Progenitor cell of endocrine pancreas (in vitro differentiated cells): ENCODE measurements around the gene CELA3B. TPM values are rescaled to one million over a fixed set of nuclear protein-coding genes. Genes with fewer than 3 reads are reported as not detected.

Experiments used
- DNase-seq: peaks from one replicate; pipeline ENCODE4 v3.0.0; 2021; ENCODE audit warnings: low spot score; ENCODE audit not compliant: unreplicated experiment
- H3K27ac Mint-ChIP-seq: 2 replicates; pipeline ENCODE4 v1.8.0; 2021; ENCODE audit warnings: mild to moderate bottlenecking, moderate library complexity, mixed read lengths
- H3K27me3 Mint-ChIP-seq: 2 replicates; pipeline ENCODE4 v1.8.0; 2021; ENCODE audit warnings: mixed read lengths
- H3K36me3 Mint-ChIP-seq: 2 replicates; pipeline ENCODE4 v1.8.0; 2022; ENCODE audit warnings: mixed read lengths; ENCODE audit not compliant: insufficient read depth
- H3K4me1 Mint-ChIP-seq: 2 replicates; pipeline ENCODE4 v1.8.0; 2021; ENCODE audit warnings: low read depth, mixed read lengths
- H3K4me3 Mint-ChIP-seq: 2 replicates; pipeline ENCODE4 v1.8.0; 2021; ENCODE audit warnings: low read depth, mild to moderate bottlenecking, moderate library complexity, mixed read lengths
- H3K9me3 Mint-ChIP-seq: 2 replicates; pipeline ENCODE4 v1.8.0; 2021; ENCODE audit warnings: low read depth, mixed read lengths
- total RNA-seq: library from RNA; stranded (reverse); gene quantifications from 2 replicates; pipeline ENCODE4 v1.2.1, GENCODE V29; 2021
- TF ChIP-seq, protein P1 (sequence below): fragments of 200-600 bp; sonication (generic); IDR thresholded peaks from one replicate; pipeline ENCODE4 v1.5.0; 2021; ENCODE audit warnings: antibody characterized with exemption, mild to moderate bottlenecking; ENCODE audit not compliant: unreplicated experiment

CELA3B gene
- total RNA-seq, 1 donor from 2014 or later, result not detected

DNA sequence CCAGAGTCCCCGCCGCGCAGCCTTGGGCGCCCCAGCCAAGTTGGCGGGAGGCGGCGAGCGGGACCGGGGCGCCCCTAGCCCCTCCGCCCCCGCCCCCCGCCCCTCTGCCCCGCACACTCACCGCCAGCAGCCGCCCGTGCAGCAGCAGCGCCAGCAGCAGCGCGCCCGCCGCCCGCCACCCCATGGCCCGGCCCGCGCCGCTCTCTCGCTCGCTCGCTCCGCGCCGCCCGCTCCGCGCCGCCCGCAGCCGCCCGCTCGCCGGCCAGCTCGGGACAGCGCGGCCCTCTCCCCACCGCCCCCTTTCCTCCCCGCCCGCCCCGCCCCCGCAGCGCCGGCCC, 39.8 kb upstream of the CELA3B start, which contains the start of gene HSPG2:
Gene HSPG2, minus strand, starts transcription at position 277 of the 338 bp plus-strand sequence. Its CDS starts 93 bp downstream, at position 184.
- no peaks in the 10 kb centered on the region for H3K9me3 Mint-ChIP-seq
- H3K27ac Mint-ChIP-seq, result peak within 1 kb of the TSS; percentile 90
- TF ChIP-seq, protein P1, sequence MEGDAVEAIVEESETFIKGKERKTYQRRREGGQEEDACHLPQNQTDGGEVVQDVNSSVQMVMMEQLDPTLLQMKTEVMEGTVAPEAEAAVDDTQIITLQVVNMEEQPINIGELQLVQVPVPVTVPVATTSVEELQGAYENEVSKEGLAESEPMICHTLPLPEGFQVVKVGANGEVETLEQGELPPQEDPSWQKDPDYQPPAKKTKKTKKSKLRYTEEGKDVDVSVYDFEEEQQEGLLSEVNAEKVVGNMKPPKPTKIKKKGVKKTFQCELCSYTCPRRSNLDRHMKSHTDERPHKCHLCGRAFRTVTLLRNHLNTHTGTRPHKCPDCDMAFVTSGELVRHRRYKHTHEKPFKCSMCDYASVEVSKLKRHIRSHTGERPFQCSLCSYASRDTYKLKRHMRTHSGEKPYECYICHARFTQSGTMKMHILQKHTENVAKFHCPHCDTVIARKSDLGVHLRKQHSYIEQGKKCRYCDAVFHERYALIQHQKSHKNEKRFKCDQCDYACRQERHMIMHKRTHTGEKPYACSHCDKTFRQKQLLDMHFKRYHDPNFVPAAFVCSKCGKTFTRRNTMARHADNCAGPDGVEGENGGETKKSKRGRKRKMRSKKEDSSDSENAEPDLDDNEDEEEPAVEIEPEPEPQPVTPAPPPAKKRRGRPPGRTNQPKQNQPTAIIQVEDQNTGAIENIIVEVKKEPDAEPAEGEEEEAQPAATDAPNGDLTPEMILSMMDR, result no peak
- H3K36me3 Mint-ChIP-seq, result peaks cover 5% of the 10 kb centered on the region
- H3K4me1 Mint-ChIP-seq, result peaks cover 56% of the 10 kb centered on the region
- peak within 1 kb of the TSS; percentile 88 for H3K4me3 Mint-ChIP-seq
- no peak for DNase-seq
- H3K27me3 Mint-ChIP-seq, result no peaks in the 10 kb centered on the region

DNA sequence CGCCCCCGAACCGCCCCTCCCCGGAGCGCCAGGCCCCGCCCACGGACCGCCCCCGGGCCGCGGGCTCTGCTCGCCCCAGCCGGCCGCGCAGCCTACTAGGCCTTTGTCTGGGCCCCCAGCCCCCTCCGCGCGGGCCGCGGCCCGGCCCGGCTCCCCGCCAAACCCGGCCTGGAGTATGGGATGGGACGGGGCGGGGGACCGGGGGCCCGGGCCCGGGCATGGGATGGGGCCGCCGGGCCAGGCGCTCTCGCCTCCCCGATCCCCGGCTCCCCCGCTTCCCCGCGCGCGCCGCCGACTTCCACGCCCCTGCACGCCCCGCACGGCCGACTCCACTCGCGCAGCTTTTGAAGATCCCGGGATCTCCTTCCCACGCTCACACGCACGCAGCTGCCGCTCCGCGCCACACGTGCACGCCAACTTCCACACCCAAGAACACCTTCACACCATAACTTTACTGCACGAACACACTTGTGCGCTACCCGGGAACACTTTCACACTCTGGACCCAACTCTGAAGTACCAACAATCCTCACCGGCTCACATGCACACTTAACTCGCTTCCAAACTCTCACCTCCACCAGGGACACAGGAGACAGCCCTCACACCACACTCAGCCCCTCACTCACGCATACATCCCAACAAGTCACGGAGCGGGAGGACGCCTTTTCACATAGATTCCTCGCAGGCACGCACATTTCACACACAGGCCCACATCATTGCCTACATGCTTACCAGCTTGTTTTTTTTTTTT, 39.3 kb upstream of the CELA3B start:
- Mint-ChIP-seq H3K4me3 (peak overlapping the region; percentile 75), H3K36me3 (peaks cover 2% of the 10 kb centered on the region), H3K9me3 (no peaks in the 10 kb centered on the region), H3K27ac (peak overlapping the region; percentile 88), H3K4me1 (peaks cover 55% of the 10 kb centered on the region), H3K27me3 (no peaks in the 10 kb centered on the region)
- peak; percentile 75 for DNase-seq
- TF ChIP-seq, protein P1, result no peak

DNA sequence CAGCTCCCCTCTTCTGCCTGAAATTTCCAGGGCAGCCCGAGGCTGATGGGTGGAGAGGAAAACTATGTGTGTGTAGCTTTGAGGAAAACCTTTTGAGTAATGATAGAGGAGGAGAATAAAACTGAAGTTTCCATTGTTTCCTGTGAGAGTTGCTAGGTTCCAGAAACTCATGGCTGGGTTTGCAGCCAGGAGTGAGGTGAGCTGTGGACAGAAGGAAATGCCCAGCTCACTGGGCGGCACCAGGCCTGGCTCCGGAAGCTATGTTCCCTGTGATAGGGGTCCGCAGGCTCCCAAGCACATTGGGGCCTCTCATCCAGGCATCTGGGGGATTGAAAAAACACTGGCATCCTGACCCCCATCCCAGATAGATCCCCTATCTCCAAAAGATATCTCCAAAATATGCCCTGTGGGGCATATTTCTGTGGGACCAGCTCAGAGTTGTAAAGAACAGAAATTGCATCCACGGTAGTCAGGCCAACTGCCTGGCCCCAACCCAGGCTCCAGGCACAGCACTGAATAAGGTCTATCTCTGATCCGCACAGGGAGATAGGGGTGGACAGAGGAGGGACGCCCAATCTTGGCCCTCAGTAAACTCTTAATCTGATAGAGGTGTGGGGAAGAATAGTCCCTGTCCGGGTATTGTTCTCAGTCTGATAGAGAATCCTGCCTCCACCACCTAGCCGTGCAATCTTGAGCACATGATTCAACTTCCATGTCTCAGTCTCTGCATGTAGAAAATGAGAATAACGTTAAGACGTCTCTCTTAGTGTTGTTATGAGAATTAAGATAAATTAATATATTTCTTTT, 37.9 kb upstream of the CELA3B start:
- Mint-ChIP-seq H3K4me1 (peaks cover 48% of the 10 kb centered on the region), H3K27ac (peak overlapping the region; percentile 78), H3K4me3 (peak overlapping the region; percentile 75)

DNA sequence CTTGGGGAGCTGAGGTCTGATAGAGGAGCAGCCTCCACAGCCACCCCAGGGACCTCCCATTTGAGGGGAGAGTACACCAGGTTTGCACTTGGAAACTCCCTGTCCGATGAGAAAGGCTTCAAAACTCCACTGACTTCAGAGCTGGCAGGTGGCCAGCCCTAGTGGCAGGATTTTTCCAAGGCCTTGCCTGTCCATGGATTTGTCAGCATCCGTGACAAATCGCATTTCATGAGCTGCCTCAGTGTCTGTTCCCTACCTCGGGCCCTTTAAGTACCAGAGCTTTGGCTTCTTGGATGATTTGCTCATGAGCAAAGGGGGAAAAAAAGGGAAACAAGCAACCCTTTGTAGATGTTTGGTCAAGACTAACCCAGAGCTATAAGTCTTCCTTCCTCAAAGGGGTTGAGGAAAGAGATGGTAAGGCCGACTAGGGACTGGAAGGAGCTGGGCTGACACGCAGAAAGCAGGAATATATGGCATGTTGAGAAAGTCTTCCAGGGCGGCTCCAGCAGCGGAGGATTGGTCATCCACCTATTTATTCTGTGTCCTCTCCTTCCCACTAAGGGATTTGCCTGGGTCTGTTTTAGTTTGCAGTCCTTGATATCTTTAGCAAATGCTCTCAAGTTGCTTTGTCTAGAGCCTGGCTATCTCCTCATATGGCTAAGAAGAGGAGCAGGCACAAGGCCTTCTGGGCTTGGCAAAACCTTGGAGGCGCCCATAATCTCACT, 37.0 kb upstream of the CELA3B start:
- no peaks in the 10 kb centered on the region for H3K36me3 Mint-ChIP-seq
- H3K9me3 Mint-ChIP-seq, result no peaks in the 10 kb centered on the region
- no peak for DNase-seq
- TF ChIP-seq, protein P1, result peak; percentile 13
- H3K27ac Mint-ChIP-seq, result peak overlapping the region; percentile 64
- H3K27me3 Mint-ChIP-seq, result no peaks in the 10 kb centered on the region
- no peak overlapping the region for H3K4me3 Mint-ChIP-seq
- peaks cover 47% of the 10 kb centered on the region for H3K4me1 Mint-ChIP-seq

More for the DNA sequence above, 37.9 kb upstream of the CELA3B start:
- no peaks in the 10 kb centered on the region for H3K9me3 Mint-ChIP-seq
- TF ChIP-seq, protein P1, result no peak
- H3K27me3 Mint-ChIP-seq, result no peaks in the 10 kb centered on the region
- DNase-seq, result no peak
- H3K36me3 Mint-ChIP-seq, result peaks cover 2% of the 10 kb centered on the region

DNA sequence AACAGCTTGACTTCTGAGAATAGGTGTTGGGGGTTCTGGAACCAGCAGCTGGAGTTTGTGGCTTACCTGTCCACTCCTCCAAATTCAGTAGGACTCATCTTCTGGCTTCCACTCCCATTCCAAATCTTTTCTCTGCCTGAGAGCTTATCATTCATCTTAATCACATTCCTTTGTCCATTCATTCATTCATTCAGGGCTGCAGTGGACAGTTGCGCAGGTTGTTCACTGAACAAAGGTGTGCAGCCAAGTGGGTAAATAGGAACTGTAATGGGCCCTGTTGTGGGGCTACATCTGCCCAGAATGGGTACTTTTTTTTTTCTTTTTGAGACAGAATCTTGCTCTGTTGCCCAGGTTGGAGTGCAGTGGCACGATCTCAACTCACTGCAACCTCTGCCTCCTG, 36.3 kb upstream of the CELA3B start:
- Mint-ChIP-seq H3K36me3 (no peaks in the 10 kb centered on the region), H3K9me3 (no peaks in the 10 kb centered on the region), H3K27me3 (no peaks in the 10 kb centered on the region), H3K4me1 (peaks cover 43% of the 10 kb centered on the region), H3K27ac (no peak overlapping the region), H3K4me3 (no peak overlapping the region)
- TF ChIP-seq, protein P1, result no peak
- DNase-seq, result no peak
